Lower leg skin (tissue), 4 donors: ENCODE results near the gene RASGRP2. TPM values are rescaled to one million over a fixed set of nuclear protein-coding genes. Genes with fewer than 3 reads are reported as not detected.

Experiments used
- DNase-seq, 2 donors: peaks; one replicate each; pipeline ENCODE4 v3.0.0-alpha.2; 2019; ENCODE audit warnings: low spot score in 2 of 2
- H3K4me3 ChIP-seq: fragments of 200-600 bp; sonication (generic); 2 replicates; pipeline ENCODE4 v1.5.1; 2017; ENCODE audit warnings: mild to moderate bottlenecking, low read depth; ENCODE audit not compliant: poor library complexity, severe bottlenecking
- CTCF ChIP-seq, 3 donors: fragments of 450-650 bp; IDR thresholded peaks; one replicate each; pipeline ENCODE4 v1.5.1; 2016; ENCODE audit warnings: antibody characterized with exemption in 3 of 3, mild to moderate bottlenecking in 3 of 3, moderate library complexity in 2 of 3
- POLR2A ChIP-seq, 2 donors: fragments of 450-650 bp; IDR thresholded peaks; one replicate each; pipeline ENCODE4 v1.6.1; 2016 to 2017; ENCODE audit warnings: antibody characterized with exemption in 2 of 2, mild to moderate bottlenecking in 1 of 2, moderate library complexity in 1 of 2
- WGBS, 2 donors: methylation state at CpG; one replicate each; pipeline ENCODE4 v1.1.5; 2018; 5-methylcytosine and 5-hydroxymethylcytosine counted together
- intact Hi-C: fragments of 100-400 bp; cut with DNase I; formaldehyde crosslinking; loops from one replicate; pipeline ENCODE4 v1.15.0; 2023; ENCODE audit warnings: low total_unique reads
- total RNA-seq, 4 donors: library from RNA; depleted of rRNA; stranded (reverse); fragments of >200 nt; gene quantifications; one replicate each; pipeline ENCODE4 v1.1.0, GENCODE V29; 2016

The RASGRP2 gene
- total RNA-seq, 4 donors from 2014 or later = 1.1 to 10.0 (median 5.0) TPM

DNA sequence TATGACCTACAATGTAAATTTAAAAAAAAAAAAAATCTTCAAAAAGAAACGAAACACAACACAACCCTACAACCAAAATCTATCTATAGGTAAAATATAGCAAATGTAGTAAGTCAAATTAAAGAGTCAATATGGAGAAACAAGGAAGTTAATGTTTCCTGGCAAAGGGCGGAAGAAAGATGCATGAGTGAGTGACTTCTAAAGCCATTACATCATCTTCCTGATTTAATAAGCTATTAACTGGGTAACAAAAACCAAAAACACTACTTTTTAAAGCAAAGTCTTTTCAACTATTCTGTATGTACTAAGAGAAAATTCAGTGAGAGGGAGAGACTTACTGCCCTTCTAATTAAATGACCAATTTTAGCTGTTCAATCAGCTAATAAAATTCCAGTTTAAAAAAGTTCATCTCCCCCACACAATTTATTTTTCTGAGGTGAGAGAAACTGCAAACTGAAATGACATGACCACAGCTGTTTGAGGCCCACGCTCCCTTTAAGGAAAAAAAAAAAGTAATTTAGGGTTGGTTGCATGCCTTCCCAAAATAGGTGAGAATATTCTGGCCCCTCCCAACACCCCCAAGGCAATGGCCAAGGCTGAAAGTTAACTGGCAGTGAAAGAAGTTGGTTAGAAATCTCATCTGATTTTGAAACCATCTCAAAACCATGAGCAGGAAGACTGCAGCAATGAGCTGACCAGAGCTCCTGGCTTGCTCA is 28.5 kb upstream of the RASGRP2 start:
- TF ChIP-seq POLR2A (IDR thresholded peaks at IDR 0.05) (no peak), CTCF (IDR thresholded peaks at IDR 0.05) (no peak)
- DNase-seq = no peak
- 52 to 64% methylated on average over 3 of the region's 3 CpGs for WGBS, 2 donors
- H3K4me3 ChIP-seq = no peak overlapping the region
- intact Hi-C loops = no loop called here

DNA sequence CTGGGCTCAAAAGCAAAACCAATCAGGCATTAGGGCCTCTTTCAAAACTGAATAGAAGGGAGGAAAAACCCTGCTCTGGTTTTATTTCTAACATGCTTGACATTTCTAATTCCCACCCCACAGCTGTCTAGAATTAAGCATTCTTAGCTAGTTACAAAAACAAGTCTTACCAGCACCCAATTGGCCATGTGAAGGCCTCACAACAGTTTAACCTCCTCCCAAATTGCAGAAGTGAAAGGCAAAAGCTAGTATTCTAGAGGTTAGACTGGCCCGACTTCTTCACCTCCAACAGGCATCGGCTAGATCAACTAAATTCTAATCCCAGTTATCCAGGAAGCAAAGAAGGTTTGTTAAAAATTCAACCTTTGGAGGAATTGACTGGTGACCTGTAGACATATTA is 27.9 kb upstream of the RASGRP2 start:
- no peak for DNase-seq
- no peak overlapping the region for H3K4me3 ChIP-seq
- TF ChIP-seq POLR2A (IDR thresholded peaks at IDR 0.05) (no peak), CTCF (IDR thresholded peaks at IDR 0.05) (no peak)
- intact Hi-C loops = no loop called here
- WGBS, 2 donors = 76 to 88% methylated on average over 2 of the region's 2 CpGs

GRCh38 chr11:64770120-64770519 is 26.2 kb upstream of the RASGRP2 start:
- TF ChIP-seq POLR2A (IDR thresholded peaks at IDR 0.05) (no peak), CTCF (IDR thresholded peaks at IDR 0.05) (no peak)
- WGBS, 2 donors = 93 to 96% methylated on average over 12 of the region's 12 CpGs
- H3K4me3 ChIP-seq = no peak overlapping the region
- intact Hi-C loops = no loop called here
- no peak for DNase-seq

- no peak for TF ChIP-seq POLR2A (IDR thresholded peaks at IDR 0.05)
- TF ChIP-seq CTCF (IDR thresholded peaks at IDR 0.05) = no peak
- 89% methylated on average over 6 of the region's 6 CpGs for WGBS, 2 donors
- intact Hi-C loops = no loop called here
- DNase-seq = no peak
- H3K4me3 ChIP-seq = no peak overlapping the region
Observed at GRCh38 chr11:64769283-64769682, 25.3 kb upstream of the RASGRP2 start.

- TF ChIP-seq CTCF (IDR thresholded peaks at IDR 0.05) (no peak), POLR2A (IDR thresholded peaks at IDR 0.05) (no peak)
- intact Hi-C loops = no loop called here
- WGBS, 2 donors = 85% methylated on average over 6 of the region's 6 CpGs
- no peak for DNase-seq
- H3K4me3 ChIP-seq = no peak overlapping the region
Observed at GRCh38 chr11:64768300-64768694, 24.4 kb upstream of the RASGRP2 start.
